Keratinocyte (primary cell): ENCODE data around the gene DNAJC27. TPM values are rescaled to one million over a fixed set of nuclear protein-coding genes. Genes with fewer than 3 reads are reported as not detected.

ENCODE experiments used
- DNase-seq: peaks from one replicate; pipeline ENCODE4 v3.0.0-alpha.2; 2011; ENCODE audit warnings: low read depth, missing footprints, low spot score
- FAIRE-seq: peaks from 2 replicates; lab custom pipeline; 2011; peaks lifted over from hg19 to GRCh38; lab: Jason Lieb, UNC
- H2AFZ ChIP-seq: 2 replicates; pipeline ENCODE4 v1.6.0; 2012; ENCODE audit warnings: low read length, control low read depth, inconsistent platforms; ENCODE audit not compliant: control insufficient read depth
- H3K27ac ChIP-seq: 2 replicates; pipeline ENCODE4 v1.5.1; 2011; ENCODE audit warnings: low read length; ENCODE audit not compliant: control insufficient read depth, insufficient read depth
- H3K27me3 ChIP-seq: 3 replicates; pipeline ENCODE4 v1.6.0; 2011; ENCODE audit warnings: low read length; ENCODE audit not compliant: control insufficient read depth, insufficient read depth; ENCODE audit errors: extremely low read depth
- H3K36me3 ChIP-seq, 2 experiments: 2 replicates in 1 of 2; 3 replicates in 1 of 2; pipeline ENCODE4 v1.5.1; 2011; ENCODE audit warnings: low read length in 2 of 2, mild to moderate bottlenecking in 1 of 2; ENCODE audit not compliant: control insufficient read depth in 2 of 2, insufficient read depth in 2 of 2; ENCODE audit errors: extremely low read depth in 1 of 2
- H3K4me1 ChIP-seq: 3 replicates; pipeline ENCODE4 v1.5.1; 2011; ENCODE audit warnings: low read length; ENCODE audit not compliant: control insufficient read depth, insufficient read depth; ENCODE audit errors: extremely low read depth
- H3K4me2 ChIP-seq: 3 replicates; pipeline ENCODE4 v1.6.0; 2011; ENCODE audit warnings: low read depth, low read length; ENCODE audit not compliant: control insufficient read depth, insufficient read depth; ENCODE audit errors: extremely low read depth
- H3K4me3 ChIP-seq, 3 experiments: fragments of 200-600 bp in 1 of 3; sonication (generic) in 1 of 3; 2 replicates in 2 of 3; 3 replicates in 1 of 3; pipeline ENCODE4 v1.5.1; 2011 to 2016; ENCODE audit warnings: low read length in 3 of 3, mild to moderate bottlenecking in 3 of 3, control low read depth in 2 of 3, inconsistent platforms in 1 of 3, low read depth in 1 of 3, mixed read lengths in 1 of 3, mixed run types in 1 of 3, moderate library complexity in 1 of 3; ENCODE audit not compliant: control insufficient read depth in 2 of 3, insufficient read depth in 2 of 3; ENCODE audit errors: extremely low read depth in 1 of 3
- H3K79me2 ChIP-seq: 2 replicates; pipeline ENCODE4 v1.6.0; 2012; ENCODE audit warnings: low read length; ENCODE audit not compliant: control insufficient read depth, insufficient read depth
- H3K9ac ChIP-seq: 3 replicates; pipeline ENCODE4 v1.6.0; 2011; ENCODE audit warnings: low read length; ENCODE audit not compliant: control insufficient read depth, insufficient read depth; ENCODE audit errors: extremely low read depth
- H3K9me1 ChIP-seq: 3 replicates; pipeline ENCODE4 v1.6.0; 2011; ENCODE audit warnings: low read length; ENCODE audit not compliant: control insufficient read depth, insufficient read depth; ENCODE audit errors: extremely low read depth
- H3K9me3 ChIP-seq: 2 replicates; pipeline ENCODE4 v1.5.1; 2012; ENCODE audit warnings: low read depth, low read length; ENCODE audit not compliant: control insufficient read depth
- H4K20me1 ChIP-seq: 3 replicates; pipeline ENCODE4 v1.6.0; 2011; ENCODE audit warnings: low read length; ENCODE audit not compliant: control insufficient read depth, insufficient read depth; ENCODE audit errors: extremely low read depth
- CTCF ChIP-seq, 3 experiments: IDR thresholded peaks in 1 of 3; conservative IDR thresholded peaks in 1 of 3; optimal IDR thresholded peaks in 1 of 3; 2 replicates in 2 of 3; 3 replicates in 1 of 3; pipeline versions ENCODE3 to v1.5.1; 2011; ENCODE audit warnings: low read length in 3 of 3, mild to moderate bottlenecking in 3 of 3, moderate library complexity in 2 of 3, control low read depth in 1 of 3, inconsistent platforms in 1 of 3; ENCODE audit not compliant: insufficient read depth in 2 of 3; ENCODE audit errors: extremely low read depth in 1 of 3
- EZH2 ChIP-seq: IDR thresholded peaks from one replicate; pipeline ENCODE4 v1.6.1; 2012; ENCODE audit warnings: inconsistent platforms, mild to moderate bottlenecking, low read length, moderate library complexity
- dilution Hi-C: fragments of 300-500 bp; cut with MboI; formaldehyde crosslinking; loops from one replicate; pipeline ENCODE4 v1.7.0; 2020; ENCODE audit warnings: low sequenced_read_pairs; ENCODE audit not compliant: extremely low pct_ligation_motif_present
- polyA plus RNA-seq, 5 experiments: library from polyadenylated mRNA; depleted of rRNA in 3 of 5; stranded (reverse) in 3 of 5; stranded (forward) in 1 of 5; unstranded in 1 of 5; fragments of >200 nt; gene quantifications; 1 replicate in 1 of 5; 2 replicates in 3 of 5; 3 replicates in 1 of 5; pipeline versions ENCODE4 v1.2.1 to v1.2.3, GENCODE V29; 2011 to 2012; ENCODE audit warnings: missing spikeins in 2 of 5, low read depth in 1 of 5, low replicate concordance in 1 of 5

Gene DNAJC27
- polyA plus RNA-seq, 1 donor (not counting 4 experiments of a cell fraction or from before 2014, with no cell fraction given): 3.4 TPM

- FAIRE-seq (peak; percentile 69), DNase-seq (peak; percentile 36)
- Histone ChIP-seq H4K20me1 (no peaks in the 10 kb centered on the region), H3K27me3 (no peaks in the 10 kb centered on the region), H3K9ac (peak overlapping the region; percentile 58), H3K4me1 (peaks cover 26% of the 10 kb centered on the region), H3K36me3 (no peaks in the 10 kb centered on the region), H3K27ac (peak overlapping the region; percentile 16), H3K9me3 (no peaks in the 10 kb centered on the region), H2AFZ (peak overlapping the region; percentile 64), H3K9me1 (no peaks in the 10 kb centered on the region), H3K4me2 (peak overlapping the region; percentile 68), H3K79me2 (no peaks in the 10 kb centered on the region), H3K4me3 (peak overlapping the region in 1 of 3 experiments; percentile 47)
- dilution Hi-C loops: no loop called here
- TF ChIP-seq EZH2 (no peak), CTCF (optimal IDR thresholded peaks at IDR 0.05 in 1 of 3, IDR thresholded peaks at IDR 0.05 in 1 of 3, conservative IDR thresholded peaks at IDR 0.05 in 1 of 3; ENCODE audit: extremely low read depth in 1 of 3, insufficient read depth in 2 of 3, low read length in 3 of 3) (no peak)
Observed at GRCh38 chr2:24926602-24927252, 45.0 kb downstream of the DNAJC27 start.

GRCh38 chr2:24926220-24926601, 45.5 kb downstream of the DNAJC27 start:
- no peak for FAIRE-seq
- no peaks in the 10 kb centered on the region for H3K79me2 ChIP-seq
- peak overlapping the region; percentile 16 for H3K27ac ChIP-seq
- H3K9ac ChIP-seq: peak overlapping the region; percentile 58
- no peak for TF ChIP-seq CTCF (optimal IDR thresholded peaks at IDR 0.05 in 1 of 3, IDR thresholded peaks at IDR 0.05 in 1 of 3, conservative IDR thresholded peaks at IDR 0.05 in 1 of 3; ENCODE audit: extremely low read depth in 1 of 3, insufficient read depth in 2 of 3, low read length in 3 of 3)
- no peak for TF ChIP-seq EZH2
- dilution Hi-C loops: no loop called here
- no peaks in the 10 kb centered on the region for H3K36me3 ChIP-seq
- H3K9me3 ChIP-seq: no peaks in the 10 kb centered on the region
- no peak for DNase-seq
- peaks cover 26% of the 10 kb centered on the region for H3K4me1 ChIP-seq
- no peaks in the 10 kb centered on the region for H3K9me1 ChIP-seq
- no peaks in the 10 kb centered on the region for H3K27me3 ChIP-seq
- H4K20me1 ChIP-seq: no peaks in the 10 kb centered on the region
- H2AFZ ChIP-seq: peak overlapping the region; percentile 64
- peak overlapping the region; percentile 68 for H3K4me2 ChIP-seq
- H3K4me3 ChIP-seq: no peak overlapping the region
